ENCODE measurements around the gene KHDC4. TPM values are rescaled to one million over a fixed set of nuclear protein-coding genes. Genes with fewer than 3 reads are reported as not detected.

KHDC4 gene
- total RNA-seq, 6 experiments from 2014 or later = 22.6 to 26.1 (median 23.5) TPM

DNA sequence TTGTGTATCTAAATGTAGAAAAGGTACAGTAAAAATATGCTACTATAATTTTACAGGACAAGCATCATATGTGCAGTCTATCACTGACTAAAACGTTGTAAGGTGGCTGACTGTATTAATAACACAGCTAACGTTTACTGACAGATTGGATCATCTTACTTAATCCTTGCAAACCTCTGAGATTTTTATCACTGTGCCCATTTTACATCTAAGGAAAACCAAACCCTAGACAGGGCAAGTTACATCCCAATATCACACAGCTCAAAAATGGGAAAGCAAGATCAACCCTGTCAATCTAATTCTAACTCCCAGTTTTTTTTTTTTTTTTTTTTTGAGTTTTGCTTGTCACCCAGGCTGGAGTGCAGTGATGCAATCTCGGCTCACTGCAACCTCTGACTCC lies 15.6 kb downstream of the KHDC4 start:
- Mint-ChIP-seq H3K36me3 (ENCODE audit: low read depth) (peaks cover 61% of the 10 kb centered on the region), H3K27ac (no peak overlapping the region), H3K27me3 (ENCODE audit: insufficient read depth) (no peaks in the 10 kb centered on the region), H3K9me3 (no peaks in the 10 kb centered on the region; the same call in 1 of the 2 replicates), H3K4me1 (ENCODE audit: low read depth) (peaks cover 15% of the 10 kb centered on the region), H3K4me3 (no peak overlapping the region)
- no peak for DNase-seq
- TF ChIP-seq, protein P1, sequence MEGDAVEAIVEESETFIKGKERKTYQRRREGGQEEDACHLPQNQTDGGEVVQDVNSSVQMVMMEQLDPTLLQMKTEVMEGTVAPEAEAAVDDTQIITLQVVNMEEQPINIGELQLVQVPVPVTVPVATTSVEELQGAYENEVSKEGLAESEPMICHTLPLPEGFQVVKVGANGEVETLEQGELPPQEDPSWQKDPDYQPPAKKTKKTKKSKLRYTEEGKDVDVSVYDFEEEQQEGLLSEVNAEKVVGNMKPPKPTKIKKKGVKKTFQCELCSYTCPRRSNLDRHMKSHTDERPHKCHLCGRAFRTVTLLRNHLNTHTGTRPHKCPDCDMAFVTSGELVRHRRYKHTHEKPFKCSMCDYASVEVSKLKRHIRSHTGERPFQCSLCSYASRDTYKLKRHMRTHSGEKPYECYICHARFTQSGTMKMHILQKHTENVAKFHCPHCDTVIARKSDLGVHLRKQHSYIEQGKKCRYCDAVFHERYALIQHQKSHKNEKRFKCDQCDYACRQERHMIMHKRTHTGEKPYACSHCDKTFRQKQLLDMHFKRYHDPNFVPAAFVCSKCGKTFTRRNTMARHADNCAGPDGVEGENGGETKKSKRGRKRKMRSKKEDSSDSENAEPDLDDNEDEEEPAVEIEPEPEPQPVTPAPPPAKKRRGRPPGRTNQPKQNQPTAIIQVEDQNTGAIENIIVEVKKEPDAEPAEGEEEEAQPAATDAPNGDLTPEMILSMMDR (IDR thresholded peaks at IDR 0.05) = no peak

DNA sequence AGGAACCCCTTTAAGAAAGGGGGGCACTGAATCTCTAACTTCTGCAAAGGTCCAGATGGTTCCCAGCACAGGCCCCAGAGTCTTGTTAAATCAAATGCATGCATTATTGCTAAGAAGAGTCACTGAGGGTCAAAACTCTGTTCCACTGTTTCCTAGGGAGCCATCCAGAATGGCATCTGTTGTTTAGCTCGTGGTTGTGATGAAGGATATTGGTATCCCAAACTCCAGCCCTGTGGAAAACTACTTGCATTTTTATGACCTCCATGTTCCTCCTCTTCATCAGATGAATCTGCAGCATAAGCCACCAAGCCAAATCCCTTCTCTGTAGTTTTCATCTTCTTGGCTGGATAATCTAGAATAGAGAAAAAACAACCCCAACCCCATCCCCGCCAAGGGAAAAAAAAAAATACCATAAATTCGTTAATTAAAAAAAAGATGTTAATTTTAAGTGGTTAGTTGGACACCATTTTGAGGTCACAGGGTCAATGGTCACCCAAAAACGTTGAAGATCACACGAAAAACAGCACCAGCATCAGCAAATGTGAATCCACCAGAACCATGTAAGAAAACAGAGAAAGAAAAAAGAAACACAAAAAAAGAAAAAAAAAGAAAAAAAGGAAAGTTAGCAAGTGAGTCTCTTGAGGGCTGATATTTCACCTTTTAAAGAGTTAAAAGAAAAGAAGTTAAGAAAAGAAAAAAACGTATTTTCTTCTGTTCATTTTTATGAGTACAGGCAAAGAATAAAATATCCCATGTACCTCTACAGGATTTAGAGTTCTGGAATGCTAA lies 20.1 kb downstream of the KHDC4 start:
- peak; percentile 71 for DNase-seq
- Mint-ChIP-seq H3K27me3 (ENCODE audit: insufficient read depth) (peaks cover 7% of the 10 kb centered on the region), H3K36me3 (ENCODE audit: low read depth) (peaks cover 68% of the 10 kb centered on the region), H3K4me1 (ENCODE audit: low read depth) (peaks cover 49% of the 10 kb centered on the region), H3K27ac (peak overlapping the region; percentile 88), H3K9me3 (no peaks in the 10 kb centered on the region; the same call in 1 of the 2 replicates), H3K4me3 (peak overlapping the region; percentile 10)
- TF ChIP-seq, protein P1 (IDR thresholded peaks at IDR 0.05) = no peak

DNA sequence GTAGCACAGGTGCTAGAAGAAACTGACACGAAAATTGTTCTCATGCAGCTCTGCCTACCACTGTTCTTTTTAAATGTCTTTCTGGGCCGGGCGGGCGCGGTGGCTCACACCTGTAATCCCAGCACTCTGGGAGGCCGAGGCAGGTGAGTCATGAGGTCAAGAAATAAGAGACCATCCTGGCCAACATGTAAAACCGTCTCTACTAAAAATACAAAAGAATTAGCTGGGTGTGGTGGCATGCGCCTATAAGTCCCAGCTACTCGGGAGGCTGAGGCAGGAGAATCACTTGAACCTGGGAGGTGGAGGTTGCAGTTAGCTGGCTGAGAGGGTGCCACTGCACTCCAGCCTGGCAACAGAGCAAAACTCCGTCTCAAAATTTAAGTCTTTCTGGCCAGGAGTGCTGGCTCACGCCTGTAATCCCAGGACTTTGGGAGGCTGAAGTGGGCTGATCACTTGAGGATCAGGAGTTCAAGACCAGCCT lies 22.1 kb downstream of the KHDC4 start:
- H3K9me3 Mint-ChIP-seq = no peaks in the 10 kb centered on the region; the same call in 1 of the 2 replicates
- TF ChIP-seq, protein P1 (IDR thresholded peaks at IDR 0.05) = no peak
- peaks cover 7% of the 10 kb centered on the region for H3K27me3 Mint-ChIP-seq (ENCODE audit: insufficient read depth)
- peak overlapping the region; percentile 92 for H3K4me3 Mint-ChIP-seq
- no peak for DNase-seq
- peak overlapping the region; percentile 91 for H3K27ac Mint-ChIP-seq
- H3K4me1 Mint-ChIP-seq (ENCODE audit: low read depth) = peaks cover 49% of the 10 kb centered on the region
- peaks cover 59% of the 10 kb centered on the region for H3K36me3 Mint-ChIP-seq (ENCODE audit: low read depth)

DNA sequence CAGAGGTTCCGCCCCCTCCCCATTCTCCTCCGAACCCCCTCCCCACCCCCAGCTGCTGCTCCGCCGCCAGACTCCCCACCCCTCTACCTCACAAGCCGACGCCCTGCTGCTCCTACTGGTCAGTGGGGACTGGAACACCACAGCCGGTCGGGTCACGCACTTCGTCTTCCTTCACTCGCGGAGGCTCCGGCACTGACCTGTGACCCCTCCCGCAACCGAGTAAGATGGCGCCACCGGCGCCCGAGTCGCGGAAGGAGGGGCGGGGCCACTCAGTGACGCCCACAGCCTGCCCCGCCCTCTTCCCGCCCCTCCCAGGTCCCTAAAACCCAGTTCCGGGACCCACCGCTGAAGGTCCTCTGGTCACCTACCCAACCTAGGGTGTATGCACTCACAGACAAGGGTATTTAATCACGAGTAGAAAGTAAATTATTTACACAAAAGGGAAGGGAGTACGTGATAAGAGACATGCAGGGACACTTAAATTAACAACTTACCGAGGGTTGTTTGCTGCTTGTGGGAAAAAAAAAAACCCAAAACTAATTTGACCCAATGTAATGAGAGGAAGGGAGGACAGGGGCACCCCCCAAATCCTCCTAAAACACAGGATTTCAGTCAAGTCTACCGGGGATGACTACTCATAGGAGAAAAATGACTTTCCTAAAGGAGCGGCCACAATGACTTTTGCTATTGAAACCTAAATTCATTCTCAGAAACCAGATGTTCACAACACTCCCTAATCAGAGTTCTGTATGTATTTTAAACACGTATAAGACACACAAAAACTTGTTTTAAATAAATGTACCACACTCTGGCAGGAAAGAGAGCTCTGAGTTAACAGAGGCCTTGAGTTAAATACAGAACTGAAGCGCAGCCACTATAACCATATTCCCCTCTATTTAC lies 22.8 kb downstream of the KHDC4 start, which contains the start of gene RIT1:
Gene RIT1 (minus strand): TSS at position 194 of the 900 bp plus-strand sequence. CDS start 588 bp downstream, outside the sequence.
- peaks cover 52% of the 10 kb centered on the region for H3K36me3 Mint-ChIP-seq (ENCODE audit: low read depth)
- no peaks in the 10 kb centered on the region; the same call in 1 of the 2 replicates for H3K9me3 Mint-ChIP-seq
- H3K27ac Mint-ChIP-seq = peak within 1 kb of the TSS; percentile 91
- TF ChIP-seq, protein P1 (IDR thresholded peaks at IDR 0.05) = no peak
- peak; percentile 71 for DNase-seq
- H3K4me3 Mint-ChIP-seq = peak within 1 kb of the TSS; percentile 92
- H3K4me1 Mint-ChIP-seq (ENCODE audit: low read depth) = peaks cover 49% of the 10 kb centered on the region
- peaks cover 7% of the 10 kb centered on the region for H3K27me3 Mint-ChIP-seq (ENCODE audit: insufficient read depth)

DNA sequence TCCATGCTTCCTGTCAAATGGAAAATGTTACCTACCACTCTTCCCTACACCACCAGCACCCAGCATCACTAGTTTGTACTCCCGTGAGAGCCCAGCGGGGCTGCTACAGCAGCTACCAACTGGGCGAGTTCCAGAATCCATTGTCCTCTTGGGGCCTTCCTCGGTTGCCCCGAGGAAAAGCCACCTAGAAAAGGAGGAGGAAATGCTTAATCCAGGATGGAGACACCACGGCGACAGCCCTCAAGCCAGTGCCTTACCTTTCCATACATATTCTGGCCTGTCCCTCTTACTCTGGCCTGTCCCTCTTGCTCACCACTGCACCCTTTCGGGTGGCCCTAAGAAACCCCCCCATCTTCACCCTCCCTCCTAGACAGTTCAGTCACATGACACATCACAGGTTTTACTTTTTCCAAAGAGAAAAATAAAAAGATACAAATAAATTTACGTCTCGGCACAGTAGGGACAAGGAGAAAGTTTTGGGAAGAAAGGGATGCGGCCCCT lies 23.5 kb downstream of the KHDC4 start:
- TF ChIP-seq, protein P1 (IDR thresholded peaks at IDR 0.05) = no peak; the same call in 1 of the 2 replicates

More for the DNA sequence above, 23.5 kb downstream of the KHDC4 start:
- Mint-ChIP-seq H3K4me1 (ENCODE audit: low read depth) (peaks cover 49% of the 10 kb centered on the region), H3K9me3 (no peaks in the 10 kb centered on the region; the same call in 1 of the 2 replicates), H3K4me3 (peak overlapping the region; percentile 92), H3K27ac (peak overlapping the region; percentile 91), H3K27me3 (ENCODE audit: insufficient read depth) (peaks cover 7% of the 10 kb centered on the region), H3K36me3 (ENCODE audit: low read depth) (peaks cover 45% of the 10 kb centered on the region)
- DNase-seq = peak; percentile 35
